ENCODE results near the gene HUS1B. TPM values are rescaled to one million over a fixed set of nuclear protein-coding genes. Genes with fewer than 3 reads are reported as not detected.

HUS1B gene
- 0.99 and 1.2 TPM in 2 replicates for total RNA-seq

DNA sequence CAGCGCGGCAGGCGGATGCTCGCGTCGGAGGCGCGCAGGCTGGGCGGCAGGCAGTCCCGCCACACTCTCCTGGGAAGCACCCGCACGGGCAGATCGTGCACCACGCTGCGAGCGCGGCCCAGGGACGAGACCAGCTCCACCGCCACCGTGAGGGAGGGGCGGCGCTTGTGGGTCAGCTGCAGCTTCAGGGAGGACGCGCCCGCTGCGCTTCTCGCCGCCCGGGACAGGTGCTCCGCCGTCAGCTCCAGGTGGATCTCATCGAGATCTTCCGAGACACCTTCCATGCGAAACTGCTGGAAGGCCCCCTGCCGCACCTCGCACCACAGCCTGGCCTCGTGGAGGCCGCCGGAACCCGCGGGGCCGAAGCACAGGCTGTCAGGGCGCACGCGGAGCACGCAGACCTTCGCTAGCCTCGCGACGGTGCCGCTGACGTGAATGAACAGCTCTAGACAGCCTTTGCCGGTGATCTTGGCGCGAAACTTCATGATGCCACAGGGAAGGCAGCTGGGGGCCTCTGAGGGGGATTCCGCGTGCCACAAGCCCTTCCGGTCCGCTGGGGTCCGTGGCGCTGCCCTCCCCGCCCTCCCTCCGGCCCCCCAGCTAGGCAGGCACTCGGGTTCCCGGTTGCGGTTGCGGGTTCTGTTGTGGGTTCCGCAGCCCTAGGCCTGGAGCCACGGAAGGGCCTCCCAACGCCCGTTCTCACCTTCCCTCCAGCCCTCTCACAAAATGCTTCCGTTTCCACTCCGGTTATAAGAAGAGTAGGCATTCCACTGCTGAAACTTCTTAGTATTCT lies at the start of gene HUS1B:
Gene HUS1B (minus strand): TSS at position 641 of the 793 bp plus-strand sequence. CDS start 156 bp downstream, at position 485.

DNA sequence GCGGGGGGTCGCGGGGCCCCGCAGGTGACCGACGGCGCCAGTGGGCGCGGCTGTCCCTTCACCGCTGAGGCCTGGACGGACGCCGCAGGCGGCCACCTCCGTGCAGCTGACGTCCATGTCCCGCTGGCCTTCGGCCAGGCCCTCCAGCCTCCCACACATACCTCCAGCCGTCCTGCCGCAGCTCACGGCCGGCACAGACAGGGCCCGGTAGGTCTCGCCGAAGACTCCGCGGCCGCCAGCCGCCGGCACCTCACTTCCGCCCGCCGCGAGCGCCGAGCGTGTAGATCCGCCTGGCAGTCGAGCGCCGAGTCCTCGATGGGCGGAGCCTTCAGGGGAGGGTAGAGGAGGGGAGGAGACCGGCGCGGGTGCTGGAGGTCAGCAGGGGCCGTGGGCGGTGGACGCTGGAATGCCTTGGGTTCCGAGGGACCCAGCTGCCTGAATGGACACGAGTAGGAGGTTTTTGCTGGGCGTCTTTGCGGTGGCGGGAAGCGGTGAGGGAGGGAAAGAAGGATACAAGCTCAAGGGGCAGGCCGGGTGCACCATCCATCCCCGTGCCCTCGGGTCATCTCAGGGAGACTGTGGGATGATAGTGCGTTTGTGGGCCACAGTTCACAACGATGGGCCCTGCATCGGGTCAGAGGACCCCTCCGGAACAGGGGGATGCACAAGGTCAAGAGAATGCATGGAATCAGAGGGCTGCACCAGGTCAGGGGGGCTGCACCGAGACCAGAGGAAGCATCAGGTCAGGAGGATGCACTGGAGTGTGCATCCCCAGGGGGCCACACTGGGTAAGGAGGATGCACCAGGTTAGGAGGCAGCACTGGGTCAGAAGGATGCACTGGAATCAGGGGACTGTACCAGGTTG lies 36.2 kb upstream of the HUS1B start, which contains the start of gene EXOC2:
Gene EXOC2 (minus strand): TSS at position 282 of the 865 bp plus-strand sequence. CDS start 55,321 bp downstream, outside the sequence.

Other genes starting within 250 kb of the HUS1B start
- 40.3 and 48.5 TPM in 2 replicates for gene EXOC2, start 36.0 kb upstream of the HUS1B start, total RNA-seq